ENCODE measurements around the gene C1QBP.
"Not testable (repeated sequence)": the region's sequence is repeated elsewhere in the genome, so short reads cannot be mapped to it uniquely, and the experiment has no call there.

The C1QBP gene

DNA sequence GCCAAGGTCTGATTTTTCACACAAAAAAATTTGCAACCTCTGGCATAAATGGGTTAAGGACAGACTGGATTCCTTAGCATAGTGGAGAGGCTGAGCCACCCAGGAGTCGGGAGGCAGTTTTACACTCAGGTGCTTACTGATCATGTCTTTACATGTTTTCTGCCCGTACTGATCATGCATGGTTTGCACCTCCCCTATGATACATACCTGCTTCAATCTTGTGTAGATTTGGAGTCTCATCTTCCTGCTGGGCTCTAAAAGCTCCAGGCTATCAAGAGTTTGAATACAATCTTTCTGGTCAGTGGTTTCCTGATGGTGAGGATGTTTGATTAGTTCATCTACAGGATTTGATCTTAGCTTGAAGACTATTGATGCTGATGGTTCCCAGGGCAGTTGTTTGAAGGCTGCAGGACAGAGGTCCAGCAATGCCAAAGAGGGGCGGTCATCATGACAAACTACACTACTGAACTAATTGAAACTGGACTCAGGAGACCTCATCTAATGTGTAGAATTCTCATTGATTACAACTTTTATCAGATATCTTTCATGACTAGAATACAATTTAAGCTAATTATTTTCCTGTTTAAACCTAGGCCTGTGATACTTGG lies 6.9 kb downstream of the C1QBP start:
- no peak for DNase-seq (ENCODE audit: low read depth in 2 of 2)

DNA sequence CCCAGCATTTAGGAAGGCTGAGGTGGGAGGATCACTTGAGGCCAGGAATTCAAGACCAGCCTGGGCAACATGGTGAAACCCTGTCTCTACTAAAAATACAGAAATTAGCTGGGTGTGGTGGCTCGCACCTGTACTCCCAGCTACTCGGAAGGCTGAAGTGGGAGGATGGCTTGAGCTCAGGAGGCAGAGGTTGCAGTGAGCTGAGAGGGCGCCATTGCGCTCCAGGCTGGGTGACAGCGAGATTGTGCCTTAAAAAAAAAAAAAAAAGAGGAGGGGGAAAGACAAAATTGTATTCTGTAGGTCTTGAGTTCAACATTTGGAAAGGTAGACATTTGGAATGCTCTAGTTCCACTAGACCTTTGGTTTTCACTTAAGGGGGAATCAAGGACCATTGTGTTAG lies 7.7 kb downstream of the C1QBP start:
- DNase-seq (ENCODE audit: low read depth in 2 of 2) = not testable (repeated sequence)

DNA sequence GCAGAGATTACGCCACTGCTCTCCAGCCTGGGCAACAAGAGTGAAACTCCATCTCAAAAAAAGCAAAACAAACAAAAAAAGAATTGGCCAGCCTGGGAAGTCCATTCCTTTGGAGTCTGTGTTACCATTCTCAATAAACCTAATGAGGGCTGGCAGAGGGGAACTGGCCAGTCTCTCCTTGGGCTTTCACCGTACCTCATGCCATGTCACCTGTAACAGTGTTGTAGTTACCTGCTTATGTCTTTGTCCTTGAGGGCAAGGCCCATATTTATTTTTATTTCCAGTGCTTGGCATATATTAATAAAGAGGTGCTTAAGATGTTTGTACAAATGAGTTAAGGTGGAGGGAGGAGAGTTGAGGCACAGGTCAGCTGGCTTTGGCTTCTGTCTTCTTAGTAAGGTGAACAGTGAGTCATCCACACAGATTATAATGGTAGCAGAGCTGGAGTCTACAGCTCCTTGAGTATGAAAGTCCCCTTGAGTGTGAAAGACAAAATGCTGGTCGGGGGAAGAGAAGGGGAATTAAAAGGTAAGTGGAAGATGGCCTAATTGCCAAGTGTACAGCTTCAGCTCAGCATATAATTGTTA lies 8.4 kb downstream of the C1QBP start:
- no peak for DNase-seq (ENCODE audit: low read depth in 2 of 2)

DNA sequence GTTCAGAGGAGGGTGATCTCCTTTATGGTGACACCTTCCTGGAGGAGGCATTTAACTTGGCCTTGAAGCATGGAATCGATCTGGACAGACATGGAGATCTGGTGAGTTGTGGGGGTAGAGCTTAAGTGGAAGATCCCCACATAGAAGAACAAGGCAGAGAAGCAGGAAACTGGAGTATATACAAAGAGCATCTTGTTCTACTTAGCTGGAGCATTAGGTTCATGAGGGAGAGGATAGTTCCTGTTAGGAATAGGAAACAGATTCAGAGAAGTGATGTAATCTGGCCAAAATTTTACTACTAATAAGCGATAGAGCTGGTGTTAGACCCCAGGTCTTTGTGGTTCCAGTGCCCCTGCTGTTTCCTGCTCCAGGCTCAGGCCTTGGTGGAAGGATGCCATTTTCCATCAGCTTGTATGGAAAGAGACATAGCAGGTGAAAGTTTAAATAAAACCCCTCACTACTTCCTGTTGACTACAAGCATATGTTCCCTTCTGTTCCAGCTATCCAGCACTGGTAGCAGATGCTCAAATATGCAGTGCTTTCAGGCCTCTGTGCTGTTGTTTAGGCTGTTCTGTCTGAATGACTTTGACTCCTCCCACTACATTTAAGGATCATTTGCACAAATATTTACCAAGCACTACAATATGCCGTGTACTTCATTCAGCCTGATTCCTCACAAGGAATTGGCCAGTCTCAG lies 9.6 kb downstream of the C1QBP start:
- no peak for DNase-seq (ENCODE audit: low read depth in 2 of 2)

DNA sequence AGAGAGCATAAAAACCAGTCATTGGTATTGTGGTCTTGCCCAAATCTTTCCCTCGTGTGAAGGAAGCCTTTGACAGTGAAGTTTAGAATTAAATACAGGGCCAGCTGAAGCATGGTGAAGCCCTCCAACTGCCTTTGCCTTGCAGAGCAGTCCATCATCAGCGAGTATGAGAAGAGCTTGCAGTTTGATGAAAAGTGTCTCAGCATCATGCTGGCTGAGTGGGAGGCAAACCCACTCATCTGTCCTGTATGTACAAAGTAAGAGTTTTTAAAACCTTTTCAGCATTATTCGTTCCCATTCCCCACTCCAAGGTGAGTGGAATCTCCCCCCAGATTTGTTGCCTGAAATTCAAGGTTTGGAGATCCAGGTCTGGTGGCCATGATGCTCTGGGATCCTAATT lies 13.1 kb downstream of the C1QBP start:
- DNase-seq (ENCODE audit: low read depth in 2 of 2) = no peak

DNA sequence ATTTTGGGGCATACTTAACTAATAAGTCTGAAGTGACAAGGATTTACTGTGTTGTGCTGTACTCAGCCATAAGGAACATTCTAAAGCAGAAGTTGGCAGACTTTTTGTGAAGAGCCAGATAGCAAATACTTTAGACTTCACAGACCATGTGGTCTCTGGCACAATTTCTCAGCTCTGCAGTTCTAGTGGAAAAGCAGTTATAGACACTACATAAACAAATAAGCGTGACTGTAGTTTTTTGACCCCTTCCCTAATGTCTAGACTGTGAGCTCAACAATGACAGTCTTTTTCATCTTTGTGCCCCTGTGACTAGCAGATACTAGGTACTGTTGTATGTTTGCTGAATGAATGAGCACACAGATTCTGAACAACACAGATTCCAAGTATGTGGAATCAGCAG lies 14.0 kb downstream of the C1QBP start:
- no peak for DNase-seq (ENCODE audit: low read depth in 2 of 2)

DNA sequence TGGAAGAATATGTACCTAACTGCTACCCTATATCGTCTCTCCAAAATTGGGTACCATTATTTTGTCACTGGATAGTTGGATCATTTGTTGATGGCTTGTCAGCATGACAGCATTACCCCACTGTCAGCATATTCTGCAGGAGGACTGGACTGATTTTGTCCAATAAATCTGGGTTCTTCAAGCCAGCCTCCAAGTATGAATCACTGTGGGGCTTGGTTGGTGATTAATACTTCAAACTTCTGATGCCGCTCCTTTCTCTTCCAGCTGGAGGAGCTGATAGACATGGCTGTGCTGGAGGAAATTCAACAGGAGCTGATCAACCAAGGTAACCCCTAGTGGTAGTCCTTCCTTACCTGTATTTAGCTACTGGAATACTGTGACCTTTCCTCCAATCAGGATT lies 16.4 kb downstream of the C1QBP start:
- DNase-seq (ENCODE audit: low read depth in 2 of 2) = no peak

DNA sequence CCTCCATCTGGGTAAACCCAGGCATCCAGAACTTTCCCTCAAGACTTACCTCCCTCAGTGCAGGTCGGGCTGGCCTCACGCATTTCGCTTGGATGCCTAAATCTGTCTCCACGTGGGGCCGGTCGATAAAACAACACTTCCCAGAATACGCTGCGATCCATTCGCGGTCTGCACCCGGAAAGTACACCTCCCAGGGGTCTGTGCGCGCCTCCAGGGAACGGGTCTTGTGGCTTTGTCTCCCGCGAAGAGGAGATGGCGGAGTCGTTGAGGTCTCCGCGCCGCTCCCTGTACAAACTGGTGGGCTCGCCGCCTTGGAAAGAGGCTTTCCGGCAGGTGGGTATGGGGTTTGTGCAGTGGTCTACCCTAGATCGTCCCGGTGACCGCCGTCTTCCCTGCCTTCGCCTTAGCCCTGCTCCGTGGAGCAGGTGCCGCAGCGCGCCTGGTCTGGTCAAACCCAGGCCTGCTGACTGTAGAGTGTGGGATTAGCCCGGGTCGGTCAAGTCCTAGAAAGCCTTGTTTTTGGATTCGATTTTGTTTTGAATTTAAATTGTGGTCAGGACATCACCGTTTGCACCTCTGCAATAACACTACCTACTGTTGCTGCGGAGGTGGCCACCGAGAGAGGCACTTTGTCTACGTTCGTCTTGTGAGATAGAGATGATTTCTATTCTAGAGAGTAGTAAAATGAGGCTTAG lies 18.8 kb downstream of the C1QBP start, which contains the start of gene RPAIN:
TSS of gene RPAIN (plus strand) at position 224 of the 695 bp plus-strand sequence. CDS start at position 253, 29 bp downstream.
- DNase-seq (ENCODE audit: low read depth in 2 of 2) = peak; percentile 78 to 81

DNA sequence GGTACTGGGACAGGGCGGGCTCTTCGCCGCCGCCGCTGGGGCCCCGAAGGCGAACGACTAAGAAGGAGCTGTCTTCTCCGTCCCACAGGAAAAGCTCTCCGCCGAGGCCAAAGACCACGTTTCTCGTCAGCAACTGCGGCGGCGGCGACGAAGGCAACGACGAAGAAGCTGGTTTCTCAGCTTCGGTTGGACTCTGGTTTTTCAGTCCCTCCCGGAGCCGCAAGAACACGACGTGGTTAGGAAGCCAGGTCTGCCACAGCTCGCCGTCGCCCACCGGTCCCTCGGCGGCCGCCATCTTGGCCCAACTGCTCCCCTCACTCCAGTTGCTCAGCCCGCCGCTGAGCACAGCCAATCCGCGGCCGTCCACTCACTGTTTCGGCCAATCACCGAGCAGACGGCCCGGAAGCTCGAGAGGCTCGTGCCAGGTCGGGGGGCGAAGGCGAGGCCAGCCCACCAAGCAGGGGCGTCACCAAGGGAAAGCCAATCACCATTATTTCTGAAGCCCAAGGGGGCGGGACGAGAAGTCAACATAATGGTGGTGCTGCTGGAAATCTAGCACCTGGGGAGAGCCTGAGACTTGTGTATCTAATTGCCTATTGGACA lies 19.5 kb downstream of the C1QBP start, which contains the start of gene NUP88:
TSS of gene NUP88 (minus strand) at position 307 of the 603 bp plus-strand sequence. CDS start at position 295, 12 bp downstream.
- DNase-seq (ENCODE audit: low read depth in 2 of 2) = peak; percentile 94 to 95

DNA sequence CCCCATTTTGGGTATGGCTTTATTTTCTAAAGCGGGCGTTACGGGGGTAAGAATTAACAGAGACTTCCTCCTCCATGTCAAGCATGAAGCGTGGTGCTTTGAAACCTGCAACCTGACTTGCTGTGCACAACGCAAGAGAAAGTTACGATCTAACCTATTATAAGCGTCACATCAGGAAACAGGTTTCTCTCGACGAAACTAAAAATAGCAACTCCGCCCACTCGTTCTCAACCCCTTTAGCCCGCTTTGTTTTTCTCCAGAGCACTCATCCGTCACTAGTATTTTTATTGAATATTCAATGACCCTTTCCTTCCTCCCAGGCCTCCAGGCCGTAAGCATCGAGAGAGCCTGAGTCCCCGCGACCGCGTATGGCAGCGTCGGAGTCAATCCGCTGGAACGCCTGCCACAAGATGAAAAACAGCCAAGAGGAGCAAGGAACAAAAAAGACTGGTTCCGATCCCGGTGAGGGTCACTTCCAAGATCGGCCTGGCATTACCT lies 20.0 kb downstream of the C1QBP start:
- DNase-seq (ENCODE audit: low read depth in 2 of 2) = peak; percentile 49 to 53

DNA sequence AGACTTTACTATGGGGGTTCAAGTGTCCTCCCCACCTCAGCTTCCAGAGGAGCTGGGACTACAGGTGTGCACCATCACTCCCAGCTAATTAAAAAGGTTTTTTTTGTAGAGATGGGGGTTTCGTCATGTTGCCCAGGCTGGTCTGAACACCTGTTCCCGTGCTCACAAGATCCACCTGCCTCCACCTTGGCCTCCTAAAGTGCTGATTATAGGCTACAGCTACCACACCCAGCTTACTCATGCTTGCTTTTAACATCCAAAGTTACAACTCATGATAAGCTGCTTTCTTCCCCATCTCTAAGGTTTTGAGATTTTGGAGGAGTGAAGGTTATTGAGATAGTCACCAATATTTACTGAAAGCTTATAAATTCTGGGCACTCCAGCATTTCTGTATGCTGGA lies 22.1 kb downstream of the C1QBP start:
- no peak for DNase-seq (ENCODE audit: low read depth in 2 of 2)

DNA sequence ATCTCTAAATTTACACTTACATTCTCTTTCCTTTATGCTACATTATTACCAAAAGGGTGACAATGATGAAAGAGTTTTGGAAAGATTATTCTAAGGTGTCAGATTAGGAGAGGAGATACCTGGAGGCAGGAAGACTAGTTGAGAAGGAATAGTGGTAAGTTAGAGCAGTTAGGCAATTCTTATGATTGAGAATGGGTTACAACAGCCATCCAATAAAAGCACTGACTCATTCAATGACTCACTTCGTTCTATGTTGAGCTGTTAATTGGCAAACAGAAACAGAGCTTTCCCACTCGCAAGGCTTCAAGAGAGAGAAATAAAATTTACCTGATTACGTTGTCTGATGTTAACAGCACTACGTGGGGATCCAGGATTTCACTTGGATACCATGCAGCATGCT lies 25.3 kb downstream of the C1QBP start:
- no peak for DNase-seq (ENCODE audit: low read depth in 2 of 2)

DNA sequence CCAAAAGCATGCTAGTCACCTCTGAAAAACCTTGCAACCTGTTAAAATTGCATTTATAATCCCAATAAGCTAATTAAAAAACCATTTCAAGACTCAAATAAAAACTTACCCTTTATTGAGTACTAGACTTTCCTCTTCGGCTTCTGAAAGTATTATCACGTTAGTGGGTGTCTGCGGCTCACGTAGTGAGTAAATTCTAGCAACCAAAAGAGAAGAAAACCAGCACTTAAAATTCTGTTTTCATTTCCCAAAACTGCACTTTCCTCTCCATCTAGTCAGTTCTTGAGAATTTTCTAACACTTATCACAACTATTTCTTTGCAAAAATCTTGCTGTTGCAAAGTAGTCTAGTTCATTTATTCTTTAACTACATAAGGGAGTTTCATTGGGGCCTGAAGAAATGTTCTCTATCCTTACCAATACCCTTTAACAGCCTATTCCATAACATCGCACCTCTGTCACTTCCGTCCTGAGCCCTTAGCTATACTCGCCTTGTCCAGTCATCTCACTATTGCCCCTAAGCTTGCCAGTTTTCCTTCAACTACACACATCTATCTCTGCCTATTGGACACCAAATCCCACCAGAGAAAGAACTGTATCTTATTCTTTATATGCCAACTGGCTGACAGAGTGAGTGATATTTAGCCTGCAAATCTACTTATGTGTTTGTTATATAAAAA lies 28.2 kb downstream of the C1QBP start:
- no peak for DNase-seq (ENCODE audit: low read depth in 2 of 2)

DNA sequence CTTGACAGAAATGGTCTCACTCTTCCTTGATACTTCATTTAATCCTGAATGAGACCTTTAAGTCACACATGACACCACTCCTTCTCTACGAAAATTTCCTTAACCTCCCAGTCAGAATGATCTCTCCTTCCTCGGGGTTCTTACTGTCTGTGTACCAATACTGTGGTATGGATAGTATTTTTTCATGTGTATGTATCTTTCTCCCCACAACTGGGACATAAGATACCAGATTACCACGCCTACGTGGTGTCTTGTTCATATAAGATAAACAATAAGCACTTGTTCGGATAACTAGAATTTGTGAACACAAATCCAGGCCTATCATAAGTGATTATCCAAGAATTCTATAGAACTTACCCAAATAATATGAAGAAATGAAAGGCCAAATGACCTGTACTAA lies 30.8 kb downstream of the C1QBP start:
- no peak for DNase-seq (ENCODE audit: low read depth in 2 of 2)

DNA sequence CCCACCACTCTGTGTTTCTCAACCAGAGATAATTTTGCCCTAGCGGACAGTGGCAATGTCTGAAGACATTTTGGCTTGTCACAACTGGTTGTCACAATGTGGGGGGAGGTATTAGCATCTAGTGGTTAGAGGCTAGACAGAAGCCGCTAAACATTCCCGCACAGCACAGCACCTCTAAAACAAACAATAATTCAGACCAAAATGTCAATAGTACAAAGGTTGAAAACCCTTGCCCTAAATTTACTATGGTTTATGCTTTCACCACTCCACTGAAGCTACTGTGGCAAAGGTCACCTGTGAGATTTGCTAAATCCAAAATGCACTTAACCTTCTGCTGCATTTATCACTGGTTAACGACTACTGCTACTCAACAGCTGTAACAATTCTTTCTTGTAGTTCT lies 33.6 kb downstream of the C1QBP start:
- no peak for DNase-seq (ENCODE audit: low read depth in 2 of 2)

DNA sequence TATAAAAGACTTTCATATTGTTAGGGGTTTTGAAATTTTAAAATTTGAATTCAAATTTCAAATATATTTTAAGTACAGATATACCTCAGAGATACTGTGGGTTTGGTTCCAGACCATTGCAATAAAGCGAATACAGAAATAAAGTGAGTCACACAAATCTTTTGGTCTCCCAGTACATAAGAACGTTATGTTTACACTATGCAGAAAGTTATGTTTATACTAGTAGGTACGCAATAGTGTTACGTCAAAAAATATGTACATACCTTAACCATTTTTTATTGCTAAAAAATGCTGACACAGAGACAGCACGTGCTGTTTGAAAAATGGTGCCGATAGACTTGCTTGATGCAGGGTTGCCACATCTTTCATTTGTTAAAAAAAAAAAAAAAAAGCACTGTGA lies 39.2 kb downstream of the C1QBP start:
- no peak for DNase-seq (ENCODE audit: low read depth in 2 of 2)

DNA sequence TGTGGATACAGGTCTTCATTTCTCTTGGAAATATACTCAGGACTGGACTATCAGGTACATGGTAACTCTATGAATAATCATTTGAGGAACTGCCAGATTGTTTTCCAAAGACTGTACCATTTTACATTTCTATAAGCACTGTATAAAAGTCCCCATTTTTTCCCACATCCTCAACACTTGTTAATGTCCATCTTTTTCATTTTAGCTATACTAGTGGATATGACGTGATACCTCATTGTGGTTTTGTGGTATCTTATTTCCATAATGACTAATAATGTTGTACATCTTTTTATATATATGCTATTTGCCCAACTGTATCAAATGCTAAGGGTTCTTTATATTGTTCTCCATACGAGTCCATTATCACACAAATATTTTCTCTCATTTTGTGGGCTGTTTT lies 42.3 kb downstream of the C1QBP start:
- no peak for DNase-seq (ENCODE audit: low read depth in 2 of 2)

DNA sequence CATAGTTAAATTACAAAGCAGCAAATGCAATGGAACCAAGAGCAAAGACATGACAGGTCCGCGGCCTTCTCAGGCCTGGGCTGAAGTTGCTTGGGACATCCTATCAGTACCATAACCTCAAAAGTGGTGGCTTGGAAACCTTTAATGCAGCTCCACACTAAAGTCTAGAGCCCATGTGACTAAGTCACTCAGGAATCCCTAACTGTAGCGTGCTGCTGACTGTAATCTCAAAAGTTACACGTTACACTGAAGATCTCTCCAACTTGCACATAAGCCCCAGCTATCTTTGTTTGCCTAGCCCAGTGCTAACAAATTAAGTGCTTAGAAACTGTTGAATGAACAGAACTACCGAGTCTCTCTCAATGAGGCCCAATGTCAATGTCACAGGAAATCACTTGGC lies 47.3 kb downstream of the C1QBP start:
- no peak for DNase-seq (ENCODE audit: low read depth in 2 of 2)
